SK-N-SH (cell line): ENCODE results near the gene PTPRG. TPM values are rescaled to one million over a fixed set of nuclear protein-coding genes. Genes with fewer than 3 reads are reported as not detected.

ENCODE experiments used
- CTCF ChIA-PET: fragments of 300-600, 350-600 bp; formaldehyde crosslinking; extraction: SDS; loops from one replicate; lab custom pipeline; 2021; lab: Yijun Ruan, JAX
- POLR2A ChIA-PET: fragments of 350-600 bp; sonication (Branson Sonifier 250); formaldehyde crosslinking; extraction: SDS; loops from one replicate; lab custom pipeline; 2020; ENCODE audit warnings: antibody characterized with exemption, inconsistent platforms; lab: Yijun Ruan, JAX
- DNase-seq: peaks from one replicate; pipeline ENCODE4 v3.0.0; 2012
- H2AFZ ChIP-seq: fragments of 200-600 bp; sonication (generic); 2 replicates; pipeline ENCODE4 v1.8.1; 2016; ENCODE audit warnings: antibody characterized with exemption, mild to moderate bottlenecking, low read depth
- H3F3A ChIP-seq: fragments of 200-600 bp; sonication (generic); replicated peaks from 2 replicates; pipeline ENCODE3; 2016; ENCODE audit warnings: antibody characterized with exemption, mild to moderate bottlenecking; ENCODE audit not compliant: insufficient read depth
- H3K27ac ChIP-seq, 2 experiments: fragments of 200-500 bp in 1 of 2; fragments of 200-600 bp in 1 of 2; sonication (Bioruptor generic) in 1 of 2; sonication (generic), shearing (Covaris generic) in 1 of 2; 2 replicates each; pipeline versions ENCODE4 v1.5.1 to v1.6.1; 2014 to 2016; ENCODE audit warnings: low read depth in 2 of 2, inconsistent platforms in 1 of 2, low read length in 1 of 2, mild to moderate bottlenecking in 1 of 2, mixed read lengths in 1 of 2
- H3K27me3 ChIP-seq: fragments of 200-600 bp; sonication (generic), shearing (Covaris generic); 2 replicates; pipeline ENCODE4 v1.6.1; 2016; ENCODE audit warnings: mixed run types; ENCODE audit not compliant: insufficient read depth
- H3K36me3 ChIP-seq, 2 experiments: fragments of 200-500 bp in 1 of 2; fragments of 200-600 bp in 1 of 2; sonication (Bioruptor generic) in 1 of 2; sonication (generic) in 1 of 2; replicated peaks in 1 of 2; 2 replicates each; pipeline versions ENCODE3 to v1.5.1; 2014 to 2016; ENCODE audit warnings: low read length in 1 of 2, mild to moderate bottlenecking in 1 of 2; ENCODE audit not compliant: insufficient read depth in 2 of 2, control insufficient read depth in 1 of 2
- H3K4me1 ChIP-seq, 2 experiments: fragments of 200-500 bp in 1 of 2; fragments of 200-600 bp in 1 of 2; sonication (Bioruptor generic) in 1 of 2; sonication (generic), shearing (Covaris generic) in 1 of 2; 2 replicates each; pipeline versions ENCODE4 v1.5.1 to v1.6.1; 2014 to 2016; ENCODE audit warnings: low read depth in 1 of 2, low read length in 1 of 2, mixed run types in 1 of 2; ENCODE audit not compliant: insufficient read depth in 2 of 2, control insufficient read depth in 1 of 2
- H3K4me2 ChIP-seq: fragments of 200-600 bp; sonication (generic), shearing (Covaris generic); 2 replicates; pipeline ENCODE4 v1.6.1; 2017; ENCODE audit warnings: mixed run types
- H3K4me3 ChIP-seq, 2 experiments: fragments of 200-500 bp in 1 of 2; fragments of 200-600 bp in 1 of 2; sonication (Bioruptor generic) in 1 of 2; sonication (generic), shearing (Covaris generic) in 1 of 2; 2 replicates each; pipeline versions ENCODE4 v1.5.1 to v1.8.1; 2014 to 2016; ENCODE audit warnings: low read depth in 2 of 2, inconsistent platforms in 1 of 2, low read length in 1 of 2, mild to moderate bottlenecking in 1 of 2, mixed read lengths in 1 of 2, moderate library complexity in 1 of 2
- H3K79me2 ChIP-seq: fragments of 200-600 bp; sonication (generic); 2 replicates; pipeline ENCODE4 v1.8.1; 2017; ENCODE audit warnings: mild to moderate bottlenecking; ENCODE audit not compliant: insufficient read depth
- H3K9ac ChIP-seq: fragments of 200-600 bp; sonication (generic); 2 replicates; pipeline ENCODE4 v1.6.1; 2017; ENCODE audit warnings: mixed run types
- H3K9me2 ChIP-seq: fragments of 200-600 bp; sonication (generic); 2 replicates; pipeline ENCODE4 v1.6.1; 2017; ENCODE audit warnings: mixed run types
- H3K9me3 ChIP-seq: fragments of 200-600 bp; sonication (generic); 2 replicates; pipeline ENCODE4 v1.6.1; 2017; ENCODE audit warnings: mixed run types, mild to moderate bottlenecking, moderate library complexity
- H4K20me1 ChIP-seq: fragments of 200-600 bp; sonication (generic); 2 replicates; pipeline ENCODE4 v1.6.1; 2017; ENCODE audit warnings: mild to moderate bottlenecking, mixed run types; ENCODE audit not compliant: insufficient read depth
- CHD2 ChIP-seq: fragments of 150-350 bp; IDR thresholded peaks from 2 replicates; pipeline ENCODE4 v1.6.1; 2018; ENCODE audit warnings: low read length; ENCODE audit not compliant: partially characterized antibody
- ELF1 ChIP-seq: IDR thresholded peaks from 2 replicates; pipeline ENCODE4 v1.4.0; 2012
- FOSL2 ChIP-seq: IDR thresholded peaks from 2 replicates; pipeline ENCODE4 v1.4.0; 2012; ENCODE audit warnings: low read depth, mild to moderate bottlenecking, moderate library complexity, borderline replicate concordance
- MEF2A ChIP-seq: IDR thresholded peaks from 2 replicates; pipeline ENCODE4 v1.4.0; 2012; ENCODE audit warnings: low read depth, borderline replicate concordance
- MXI1 ChIP-seq: IDR thresholded peaks from 2 replicates; pipeline ENCODE4 v1.6.1; 2012; ENCODE audit warnings: mild to moderate bottlenecking, low read depth, low read length, improper control_type of control experiment
- NFIC ChIP-seq: IDR thresholded peaks from 2 replicates; pipeline ENCODE4 v1.4.0; 2012; ENCODE audit warnings: borderline replicate concordance
- RCOR1 ChIP-seq: fragments of 150-350 bp; IDR thresholded peaks from 2 replicates; pipeline ENCODE4 v1.6.1; 2017; ENCODE audit warnings: antibody characterized with exemption, low read length
- TCF12 ChIP-seq: IDR thresholded peaks from 2 replicates; pipeline ENCODE4 v1.4.0; 2012
- TEAD4 ChIP-seq: IDR thresholded peaks from 2 replicates; pipeline ENCODE4 v1.4.0; 2012; ENCODE audit warnings: mild to moderate bottlenecking, borderline replicate concordance; ENCODE audit not compliant: insufficient read depth
- YY1 ChIP-seq: IDR thresholded peaks from 2 replicates; pipeline ENCODE4 v1.4.0; 2012; ENCODE audit warnings: low read depth, mild to moderate bottlenecking
- WGBS: methylation state at CpG from one replicate; pipeline ENCODE4 v1.1.6; 2017; ENCODE audit warnings: low lambda C conversion rate; 5-methylcytosine and 5-hydroxymethylcytosine counted together
- polyA plus RNA-seq, 3 experiments: library from polyadenylated mRNA; depleted of rRNA; stranded (reverse); fragments of >200 nt; gene quantifications; 2 replicates each; pipeline ENCODE4 v1.2.3, GENCODE V29; 2012
- TF ChIP-seq, protein P1 (sequence below): IDR thresholded peaks from 2 replicates; pipeline ENCODE4 v1.6.1; 2012; ENCODE audit warnings: mild to moderate bottlenecking, low read depth, low read length, moderate library complexity
- TF ChIP-seq, protein P2 (sequence below): fragments of 200-600 bp; sonication (generic); IDR thresholded peaks from 2 replicates; pipeline ENCODE4 v1.6.1; 2017; ENCODE audit warnings: antibody characterized with exemption, mild to moderate bottlenecking, moderate library complexity
- TF ChIP-seq, protein P3 (sequence below): fragments of 150-350 bp; IDR thresholded peaks from 2 replicates; pipeline ENCODE4 v1.6.1; 2016; ENCODE audit warnings: mild to moderate bottlenecking, low read depth, low read length

Gene PTPRG
- polyA plus RNA-seq, 1 of the 3 experiments (the other 2 are of a cell fraction): 14.1 TPM

DNA sequence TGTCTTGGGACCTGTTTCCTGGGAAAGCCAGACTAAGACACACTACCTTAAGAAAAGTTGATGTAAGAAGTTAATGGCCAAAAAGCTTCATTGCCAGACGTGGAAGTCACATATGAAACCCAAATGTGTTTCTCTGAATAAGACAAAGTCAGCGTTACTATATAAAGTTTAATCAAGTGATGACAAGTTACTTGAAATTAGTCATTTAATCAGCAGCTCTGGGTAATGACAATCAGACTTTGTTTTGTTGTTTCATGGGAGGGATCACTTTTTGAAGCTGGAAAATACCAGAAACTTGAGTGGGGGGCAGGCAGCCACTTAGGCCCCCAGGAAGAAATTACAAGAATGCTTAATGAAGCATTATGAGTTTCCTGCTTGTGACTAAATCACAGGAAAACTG, 218.6 kb downstream of the PTPRG start (continued):
- TF ChIP-seq MXI1 (no peak), FOSL2 (no peak), CHD2 (no peak), TCF12 (no peak), YY1 (no peak)
- TF ChIP-seq, protein P1, sequence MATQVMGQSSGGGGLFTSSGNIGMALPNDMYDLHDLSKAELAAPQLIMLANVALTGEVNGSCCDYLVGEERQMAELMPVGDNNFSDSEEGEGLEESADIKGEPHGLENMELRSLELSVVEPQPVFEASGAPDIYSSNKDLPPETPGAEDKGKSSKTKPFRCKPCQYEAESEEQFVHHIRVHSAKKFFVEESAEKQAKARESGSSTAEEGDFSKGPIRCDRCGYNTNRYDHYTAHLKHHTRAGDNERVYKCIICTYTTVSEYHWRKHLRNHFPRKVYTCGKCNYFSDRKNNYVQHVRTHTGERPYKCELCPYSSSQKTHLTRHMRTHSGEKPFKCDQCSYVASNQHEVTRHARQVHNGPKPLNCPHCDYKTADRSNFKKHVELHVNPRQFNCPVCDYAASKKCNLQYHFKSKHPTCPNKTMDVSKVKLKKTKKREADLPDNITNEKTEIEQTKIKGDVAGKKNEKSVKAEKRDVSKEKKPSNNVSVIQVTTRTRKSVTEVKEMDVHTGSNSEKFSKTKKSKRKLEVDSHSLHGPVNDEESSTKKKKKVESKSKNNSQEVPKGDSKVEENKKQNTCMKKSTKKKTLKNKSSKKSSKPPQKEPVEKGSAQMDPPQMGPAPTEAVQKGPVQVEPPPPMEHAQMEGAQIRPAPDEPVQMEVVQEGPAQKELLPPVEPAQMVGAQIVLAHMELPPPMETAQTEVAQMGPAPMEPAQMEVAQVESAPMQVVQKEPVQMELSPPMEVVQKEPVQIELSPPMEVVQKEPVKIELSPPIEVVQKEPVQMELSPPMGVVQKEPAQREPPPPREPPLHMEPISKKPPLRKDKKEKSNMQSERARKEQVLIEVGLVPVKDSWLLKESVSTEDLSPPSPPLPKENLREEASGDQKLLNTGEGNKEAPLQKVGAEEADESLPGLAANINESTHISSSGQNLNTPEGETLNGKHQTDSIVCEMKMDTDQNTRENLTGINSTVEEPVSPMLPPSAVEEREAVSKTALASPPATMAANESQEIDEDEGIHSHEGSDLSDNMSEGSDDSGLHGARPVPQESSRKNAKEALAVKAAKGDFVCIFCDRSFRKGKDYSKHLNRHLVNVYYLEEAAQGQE: no peak
- TF ChIP-seq, protein P2, sequence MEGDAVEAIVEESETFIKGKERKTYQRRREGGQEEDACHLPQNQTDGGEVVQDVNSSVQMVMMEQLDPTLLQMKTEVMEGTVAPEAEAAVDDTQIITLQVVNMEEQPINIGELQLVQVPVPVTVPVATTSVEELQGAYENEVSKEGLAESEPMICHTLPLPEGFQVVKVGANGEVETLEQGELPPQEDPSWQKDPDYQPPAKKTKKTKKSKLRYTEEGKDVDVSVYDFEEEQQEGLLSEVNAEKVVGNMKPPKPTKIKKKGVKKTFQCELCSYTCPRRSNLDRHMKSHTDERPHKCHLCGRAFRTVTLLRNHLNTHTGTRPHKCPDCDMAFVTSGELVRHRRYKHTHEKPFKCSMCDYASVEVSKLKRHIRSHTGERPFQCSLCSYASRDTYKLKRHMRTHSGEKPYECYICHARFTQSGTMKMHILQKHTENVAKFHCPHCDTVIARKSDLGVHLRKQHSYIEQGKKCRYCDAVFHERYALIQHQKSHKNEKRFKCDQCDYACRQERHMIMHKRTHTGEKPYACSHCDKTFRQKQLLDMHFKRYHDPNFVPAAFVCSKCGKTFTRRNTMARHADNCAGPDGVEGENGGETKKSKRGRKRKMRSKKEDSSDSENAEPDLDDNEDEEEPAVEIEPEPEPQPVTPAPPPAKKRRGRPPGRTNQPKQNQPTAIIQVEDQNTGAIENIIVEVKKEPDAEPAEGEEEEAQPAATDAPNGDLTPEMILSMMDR: no peak

DNA sequence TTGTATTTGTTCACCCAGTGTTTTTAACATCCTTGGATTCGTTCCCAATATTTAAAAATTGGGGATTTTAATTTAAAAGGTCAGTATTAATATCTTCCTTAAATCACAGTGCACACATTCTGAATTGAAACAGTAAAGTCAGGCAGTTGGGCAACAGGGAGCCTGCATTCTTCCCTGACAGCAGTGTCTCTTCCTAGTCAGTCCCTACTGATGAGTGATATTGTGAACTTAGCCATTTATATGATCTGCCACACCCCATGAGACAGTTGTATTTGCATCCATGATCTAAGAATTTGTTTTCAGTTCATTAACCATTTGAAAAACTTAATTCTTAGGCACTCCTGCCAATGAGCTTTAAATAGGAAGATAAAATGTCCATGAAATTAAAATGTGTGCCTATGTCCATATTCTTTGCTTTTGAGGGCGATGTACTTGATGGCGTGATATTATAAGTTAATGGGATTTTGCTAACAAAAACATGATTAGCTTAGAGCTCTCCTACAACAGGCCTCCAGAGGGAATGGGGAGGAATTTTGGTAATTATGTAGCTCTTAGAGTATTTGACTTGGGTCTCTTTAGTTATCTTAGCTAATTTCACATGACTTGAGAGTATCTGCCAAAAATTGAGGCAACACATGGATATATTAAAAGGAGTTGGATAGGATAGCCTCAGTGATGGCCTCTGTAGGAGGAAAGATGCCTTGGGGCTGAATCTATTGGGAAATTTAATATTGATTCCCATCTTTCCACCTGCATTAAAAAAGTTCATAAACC, 219.3 kb downstream of the PTPRG start:
- ChIA-PET CTCF (interaction anchor here (1.4 kb wide), 1 partner anchor 17 kb away, joined by 4 read pairs; no protein-coding TSS in a partner anchor), POLR2A (no interaction called here)
- peaks cover 0 to 7% of the 10 kb centered on the region in 2 experiments; a peak in 1 of 4 replicates for H3K4me1 ChIP-seq
- H3F3A ChIP-seq: peaks cover 6% of the 10 kb centered on the region
- no peaks in the 10 kb centered on the region for H3K27me3 ChIP-seq
- H3K9me2 ChIP-seq: no peaks in the 10 kb centered on the region
- peaks cover 7% of the 10 kb centered on the region for H3K79me2 ChIP-seq
- H3K4me3 ChIP-seq: no peak overlapping the region
- no peak overlapping the region for H3K9ac ChIP-seq
- TF ChIP-seq CHD2 (no peak), TEAD4 (no peak), RCOR1 (no peak), NFIC (no peak), MEF2A (no peak), ELF1 (no peak), FOSL2 (no peak)
- TF ChIP-seq, protein P3, sequence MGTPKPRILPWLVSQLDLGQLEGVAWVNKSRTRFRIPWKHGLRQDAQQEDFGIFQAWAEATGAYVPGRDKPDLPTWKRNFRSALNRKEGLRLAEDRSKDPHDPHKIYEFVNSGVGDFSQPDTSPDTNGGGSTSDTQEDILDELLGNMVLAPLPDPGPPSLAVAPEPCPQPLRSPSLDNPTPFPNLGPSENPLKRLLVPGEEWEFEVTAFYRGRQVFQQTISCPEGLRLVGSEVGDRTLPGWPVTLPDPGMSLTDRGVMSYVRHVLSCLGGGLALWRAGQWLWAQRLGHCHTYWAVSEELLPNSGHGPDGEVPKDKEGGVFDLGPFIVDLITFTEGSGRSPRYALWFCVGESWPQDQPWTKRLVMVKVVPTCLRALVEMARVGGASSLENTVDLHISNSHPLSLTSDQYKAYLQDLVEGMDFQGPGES: no peak
- TF ChIP-seq, protein P1: no peak
- H3K4me2 ChIP-seq: no peak overlapping the region
- no peaks in the 10 kb centered on the region for H3K9me3 ChIP-seq
- no peak for DNase-seq
- no peak overlapping the region for H3K27ac ChIP-seq
- H4K20me1 ChIP-seq: 0 out of 2 replicates have a peak, but pooled peaks cover 9% of the 10 kb centered on the region
- WGBS: 87% methylated on average over 3 of the region's 3 CpGs
- H2AFZ ChIP-seq: no peak overlapping the region
- no peaks in the 10 kb centered on the region for H3K36me3 ChIP-seq
